AG04450 (cell line): ENCODE results near the gene MRPS21. TPM values are rescaled to one million over a fixed set of nuclear protein-coding genes. Genes with fewer than 3 reads are reported as not detected.
"Not testable (repeated sequence)": the region's sequence is repeated elsewhere in the genome, so short reads cannot be mapped to it uniquely, and the experiment has no call there.

Experiments used
- CTCF ChIA-PET: fragments of 300-600, 350-600 bp; formaldehyde crosslinking; extraction: SDS; loops from one replicate; lab custom pipeline; 2022; ENCODE audit warnings: antibody characterized with exemption, inconsistent platforms; lab: Charles Lee
- POLR2A ChIA-PET: fragments of 350-600 bp; formaldehyde crosslinking; extraction: SDS; loops from one replicate; lab custom pipeline; 2021; ENCODE audit warnings: antibody characterized with exemption, inconsistent platforms; lab: Yijun Ruan, JAX
- DNase-seq: peaks from one replicate; pipeline ENCODE4 v3.0.0-alpha.2; 2011; ENCODE audit warnings: low read depth, low spot score
- H3K27ac ChIP-seq: one replicate; pipeline ENCODE4 v1.5.1; 2012; ENCODE audit warnings: low read depth, low read length, control low read depth
- H3K27me3 ChIP-seq: one replicate; pipeline ENCODE4 v1.6.0; 2012; ENCODE audit warnings: low read length; ENCODE audit not compliant: control insufficient read depth, insufficient read depth
- H3K4me3 ChIP-seq: 2 replicates; pipeline ENCODE4 v1.5.1; 2011; ENCODE audit warnings: mild to moderate bottlenecking, low read depth, low read length, control low read depth
- H3K9me3 ChIP-seq: 2 replicates; pipeline ENCODE4 v1.5.1; 2012; ENCODE audit warnings: low read length; ENCODE audit not compliant: control insufficient read depth, insufficient read depth
- polyA plus RNA-seq: library from polyadenylated mRNA; depleted of rRNA; stranded (reverse); fragments of >200 nt; gene quantifications from 2 replicates; pipeline ENCODE4 v1.2.3, GENCODE V29; 2011
- TF ChIP-seq, protein P1 (sequence below): IDR thresholded peaks from 2 replicates; pipeline ENCODE4 v1.5.1; 2011; ENCODE audit warnings: low read depth, low read length, control low read depth, inconsistent platforms

Gene MRPS21
- polyA plus RNA-seq, 1 experiment, result 71.0 TPM

DNA sequence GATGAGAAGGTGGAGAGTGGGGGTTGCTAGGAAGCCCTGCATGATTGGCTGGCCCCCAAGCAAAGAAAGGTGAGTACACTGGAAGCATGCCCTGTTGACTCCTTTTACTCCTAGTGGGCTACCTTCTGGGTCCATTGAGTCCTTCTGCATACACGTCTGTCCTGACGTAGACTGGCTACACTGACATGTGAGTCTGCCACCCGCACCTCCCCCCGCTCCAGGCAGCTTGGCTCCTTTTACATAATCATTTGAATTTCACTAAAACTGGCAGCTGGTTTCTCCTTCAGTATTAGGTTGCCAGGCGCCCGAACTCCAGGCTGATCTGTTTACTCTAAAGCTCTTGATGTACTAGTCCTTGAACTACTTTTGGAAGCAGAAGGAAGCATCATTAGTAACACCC, 8.7 kb downstream of the MRPS21 start:
- Histone ChIP-seq H3K27ac (no peak overlapping the region), H3K9me3 (no peaks in the 10 kb centered on the region), H3K27me3 (no peaks in the 10 kb centered on the region), H3K4me3 (no peak overlapping the region)
- ChIA-PET POLR2A (no interaction called here), CTCF (no interaction called here)
- no peak for DNase-seq
- TF ChIP-seq, protein P1, sequence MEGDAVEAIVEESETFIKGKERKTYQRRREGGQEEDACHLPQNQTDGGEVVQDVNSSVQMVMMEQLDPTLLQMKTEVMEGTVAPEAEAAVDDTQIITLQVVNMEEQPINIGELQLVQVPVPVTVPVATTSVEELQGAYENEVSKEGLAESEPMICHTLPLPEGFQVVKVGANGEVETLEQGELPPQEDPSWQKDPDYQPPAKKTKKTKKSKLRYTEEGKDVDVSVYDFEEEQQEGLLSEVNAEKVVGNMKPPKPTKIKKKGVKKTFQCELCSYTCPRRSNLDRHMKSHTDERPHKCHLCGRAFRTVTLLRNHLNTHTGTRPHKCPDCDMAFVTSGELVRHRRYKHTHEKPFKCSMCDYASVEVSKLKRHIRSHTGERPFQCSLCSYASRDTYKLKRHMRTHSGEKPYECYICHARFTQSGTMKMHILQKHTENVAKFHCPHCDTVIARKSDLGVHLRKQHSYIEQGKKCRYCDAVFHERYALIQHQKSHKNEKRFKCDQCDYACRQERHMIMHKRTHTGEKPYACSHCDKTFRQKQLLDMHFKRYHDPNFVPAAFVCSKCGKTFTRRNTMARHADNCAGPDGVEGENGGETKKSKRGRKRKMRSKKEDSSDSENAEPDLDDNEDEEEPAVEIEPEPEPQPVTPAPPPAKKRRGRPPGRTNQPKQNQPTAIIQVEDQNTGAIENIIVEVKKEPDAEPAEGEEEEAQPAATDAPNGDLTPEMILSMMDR, result no peak

DNA sequence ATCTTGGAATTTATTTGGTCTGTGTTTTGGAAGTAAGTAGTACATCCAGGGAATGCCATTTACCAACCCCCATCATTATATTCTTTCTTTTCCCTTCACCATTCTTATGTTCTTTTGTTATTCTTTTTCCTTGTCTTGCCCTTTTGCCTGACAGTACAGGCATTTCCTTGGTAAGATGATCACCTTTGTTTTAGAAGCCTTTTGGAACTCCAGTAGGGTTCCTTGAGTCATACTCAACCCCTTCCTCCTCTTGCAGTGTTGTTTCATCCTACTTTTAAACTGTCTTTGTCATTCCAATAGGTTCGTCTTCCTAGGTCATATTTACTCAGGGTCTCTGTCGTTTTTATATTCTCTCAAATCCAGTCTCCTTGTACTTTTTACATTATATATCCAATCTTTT, 9.2 kb downstream of the MRPS21 start:
- no peak overlapping the region for H3K27ac ChIP-seq
- H3K27me3 ChIP-seq, result no peaks in the 10 kb centered on the region
- ChIA-PET CTCF (no interaction called here), POLR2A (no interaction called here)
- TF ChIP-seq, protein P1, result no peak
- H3K9me3 ChIP-seq, result no peaks in the 10 kb centered on the region
- DNase-seq, result no peak
- H3K4me3 ChIP-seq, result no peak overlapping the region

DNA sequence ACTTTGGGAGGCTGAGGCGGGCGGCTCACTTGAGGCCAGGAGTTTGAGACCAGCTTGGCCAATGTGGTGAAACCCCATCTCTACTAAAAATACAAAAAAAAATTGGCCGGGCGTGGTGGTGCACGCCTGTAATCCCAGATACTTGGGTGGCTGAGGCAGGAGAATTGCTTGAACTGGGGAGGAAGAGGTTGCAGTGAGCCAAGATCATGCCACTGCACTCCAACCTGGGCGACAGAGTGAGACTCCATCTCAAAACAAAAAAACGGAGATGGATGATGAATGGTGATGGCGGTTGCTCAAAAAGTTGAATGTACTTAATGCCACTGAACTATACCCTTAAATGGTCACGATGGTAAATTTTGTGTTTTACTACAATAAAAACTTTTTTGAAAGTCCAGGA, 14.9 kb downstream of the MRPS21 start:
- CTCF ChIA-PET, H3K4me3 ChIP-seq, DNase-seq, POLR2A ChIA-PET, H3K27me3 ChIP-seq, H3K9me3 ChIP-seq, H3K27ac ChIP-seq: not testable (repeated sequence)

DNA sequence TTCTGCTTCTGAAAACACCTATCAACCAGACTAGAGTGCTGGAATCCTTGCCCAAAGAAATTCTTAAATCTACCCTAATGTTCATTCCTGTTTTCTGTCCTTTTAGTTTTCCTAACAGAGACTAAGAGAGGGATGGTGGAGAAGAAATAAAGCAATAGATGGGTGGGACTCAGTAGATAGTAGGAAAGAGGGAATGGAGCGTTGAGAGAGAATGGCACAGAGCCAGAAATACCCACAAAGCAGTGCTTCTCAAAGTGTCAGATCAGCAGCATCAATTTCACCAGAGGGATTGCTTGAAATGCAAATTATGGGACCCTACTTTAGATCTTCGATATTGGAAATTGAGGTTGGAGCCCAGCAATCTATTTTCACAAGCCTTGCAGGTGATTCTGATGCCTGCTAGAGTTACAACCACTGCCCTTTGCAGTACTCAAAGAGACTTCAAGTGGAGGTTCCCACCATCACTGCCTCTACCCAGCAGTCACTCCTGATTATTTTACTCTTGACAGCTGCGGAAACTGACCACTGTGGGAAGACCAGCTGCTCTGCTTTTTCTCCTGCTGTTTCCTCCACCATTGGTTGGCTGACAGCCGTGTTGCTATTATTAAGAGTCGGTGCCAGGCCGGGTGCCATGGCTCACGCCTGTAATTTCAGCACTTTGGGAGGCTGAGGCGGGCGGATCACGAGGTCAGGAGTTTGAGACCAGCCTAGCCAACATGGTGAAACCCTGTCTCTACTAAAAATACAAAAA, 16.3 kb downstream of the MRPS21 start:
- no peak overlapping the region for H3K27ac ChIP-seq
- POLR2A ChIA-PET, result interaction anchor here (0.7 kb wide), 1 partner anchor 47 kb away, joined by 5 read pairs; no protein-coding TSS in a partner anchor
- H3K4me3 ChIP-seq, result no peak overlapping the region
- no peaks in the 10 kb centered on the region for H3K27me3 ChIP-seq
- no peaks in the 10 kb centered on the region for H3K9me3 ChIP-seq
- CTCF ChIA-PET, result no interaction called here
- no peak for DNase-seq
- TF ChIP-seq, protein P1, result no peak

DNA sequence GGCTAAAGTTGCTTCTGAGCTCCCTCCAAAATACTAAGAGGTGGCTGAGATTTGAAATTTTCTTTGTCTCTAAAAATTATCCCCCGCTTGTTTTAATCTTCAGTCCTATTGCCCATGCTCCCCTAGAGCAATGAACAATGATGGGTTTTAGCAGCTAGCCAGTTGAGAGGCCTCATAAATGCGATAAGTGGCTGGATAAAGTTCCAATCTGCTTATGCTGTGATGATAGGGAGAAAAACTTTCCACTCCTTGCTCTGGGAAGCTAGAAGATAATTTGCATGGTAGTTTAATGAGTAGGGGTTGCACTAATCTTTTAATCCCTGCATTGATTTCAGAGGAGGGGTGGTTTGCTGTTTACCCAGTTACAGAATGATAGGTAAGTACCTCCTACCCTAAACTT, 18.1 kb downstream of the MRPS21 start:
- no peak for DNase-seq
- H3K27me3 ChIP-seq, result no peaks in the 10 kb centered on the region
- H3K4me3 ChIP-seq, result no peak overlapping the region
- no peak overlapping the region for H3K27ac ChIP-seq
- TF ChIP-seq, protein P1, result no peak
- ChIA-PET POLR2A (no interaction called here), CTCF (no interaction called here)
- no peaks in the 10 kb centered on the region for H3K9me3 ChIP-seq

DNA sequence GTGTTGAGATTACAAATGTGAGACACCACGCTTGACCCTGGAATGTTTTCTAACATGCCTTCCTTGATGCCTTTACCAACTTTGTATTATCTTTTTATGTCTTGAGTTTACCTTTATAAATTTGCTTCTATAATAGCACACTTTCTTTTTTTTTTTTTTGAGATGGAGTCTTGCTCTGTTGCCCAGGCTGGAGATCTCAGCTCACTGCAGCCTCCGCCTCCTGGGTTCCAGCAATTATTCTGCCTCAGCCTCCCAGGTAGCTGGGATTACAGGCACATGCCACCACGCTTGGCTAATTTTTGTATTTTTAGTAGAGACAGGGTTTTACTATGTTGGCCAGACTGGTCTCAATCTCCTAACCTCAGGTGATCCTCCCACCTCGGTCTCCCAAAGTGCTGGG, 21.0 kb downstream of the MRPS21 start:
- ChIA-PET CTCF (interaction anchor here (1.4 kb wide), 1 partner anchor 58 kb away, joined by 3 read pairs; no protein-coding TSS in a partner anchor), POLR2A (interaction anchor here (0.6 kb wide), 1 partner anchor 37 kb away, joined by 3 read pairs; no protein-coding TSS in a partner anchor)

More for the DNA sequence above, 21.0 kb downstream of the MRPS21 start:
- H3K27ac ChIP-seq, H3K4me3 ChIP-seq, H3K27me3 ChIP-seq, H3K9me3 ChIP-seq, DNase-seq: not testable (repeated sequence)
